ENCODE measurements around the gene ACP7. TPM values are rescaled to one million over a fixed set of nuclear protein-coding genes. Genes with fewer than 3 reads are reported as not detected.

Gene ACP7
- total and polyA plus RNA-seq, 9 of the 15 experiments (the other 6 are each of a cell fraction or from before 2014, with no cell fraction given) = not detected

DNA sequence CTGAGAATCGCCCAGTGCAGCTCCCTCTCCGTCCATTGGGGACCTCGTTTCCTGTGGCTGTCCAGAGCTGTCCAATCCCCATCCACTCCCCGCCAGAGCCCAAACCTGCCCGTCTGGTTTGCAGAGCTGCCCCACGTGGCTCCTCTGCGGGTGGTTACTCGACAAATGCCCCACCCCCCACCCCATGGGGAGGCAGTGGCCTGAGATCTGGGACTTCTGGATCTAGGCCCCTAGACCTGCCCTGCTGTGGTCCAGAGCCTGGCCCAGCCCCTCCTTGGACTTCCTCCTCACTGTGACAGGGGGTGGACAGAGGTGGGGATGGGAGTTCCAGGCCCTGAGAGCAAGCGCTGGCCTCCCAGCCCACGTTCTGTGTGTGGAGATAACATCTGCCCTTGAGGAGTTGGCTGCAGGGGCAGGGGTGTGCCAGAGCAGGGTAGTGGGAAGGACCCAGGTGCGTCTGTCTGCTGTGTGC lies 70.5 kb downstream of the ACP7 start (continued):
- TF ChIP-seq, protein P1, sequence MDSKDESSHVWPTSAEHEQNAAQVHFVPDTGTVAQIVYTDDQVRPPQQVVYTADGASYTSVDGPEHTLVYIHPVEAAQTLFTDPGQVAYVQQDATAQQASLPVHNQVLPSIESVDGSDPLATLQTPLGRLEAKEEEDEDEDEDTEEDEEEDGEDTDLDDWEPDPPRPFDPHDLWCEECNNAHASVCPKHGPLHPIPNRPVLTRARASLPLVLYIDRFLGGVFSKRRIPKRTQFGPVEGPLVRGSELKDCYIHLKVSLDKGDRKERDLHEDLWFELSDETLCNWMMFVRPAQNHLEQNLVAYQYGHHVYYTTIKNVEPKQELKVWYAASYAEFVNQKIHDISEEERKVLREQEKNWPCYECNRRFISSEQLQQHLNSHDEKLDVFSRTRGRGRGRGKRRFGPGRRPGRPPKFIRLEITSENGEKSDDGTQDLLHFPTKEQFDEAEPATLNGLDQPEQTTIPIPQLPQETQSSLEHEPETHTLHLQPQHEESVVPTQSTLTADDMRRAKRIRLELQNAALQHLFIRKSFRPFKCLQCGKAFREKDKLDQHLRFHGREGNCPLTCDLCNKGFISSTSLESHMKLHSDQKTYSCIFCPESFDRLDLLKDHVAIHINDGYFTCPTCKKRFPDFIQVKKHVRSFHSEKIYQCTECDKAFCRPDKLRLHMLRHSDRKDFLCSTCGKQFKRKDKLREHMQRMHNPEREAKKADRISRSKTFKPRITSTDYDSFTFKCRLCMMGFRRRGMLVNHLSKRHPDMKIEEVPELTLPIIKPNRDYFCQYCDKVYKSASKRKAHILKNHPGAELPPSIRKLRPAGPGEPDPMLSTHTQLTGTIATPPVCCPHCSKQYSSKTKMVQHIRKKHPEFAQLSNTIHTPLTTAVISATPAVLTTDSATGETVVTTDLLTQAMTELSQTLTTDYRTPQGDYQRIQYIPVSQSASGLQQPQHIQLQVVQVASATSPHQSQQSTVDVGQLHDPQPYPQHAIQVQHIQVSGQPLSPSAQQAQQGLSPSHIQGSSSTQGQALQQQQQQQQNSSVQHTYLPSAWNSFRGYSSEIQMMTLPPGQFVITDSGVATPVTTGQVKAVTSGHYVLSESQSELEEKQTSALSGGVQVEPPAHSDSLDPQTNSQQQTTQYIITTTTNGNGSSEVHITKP (IDR thresholded peaks at IDR 0.05; ENCODE audit: partially characterized antibody) = no peak
- no peak for TF ChIP-seq PTRF (tag; IDR thresholded peaks at IDR 0.05)
- TF ChIP-seq ZZZ3 (IDR thresholded peaks at IDR 0.05) = no peak
- TF ChIP-seq ZNF76 (CRISPR knock-in tag; IDR thresholded peaks at IDR 0.05; ENCODE audit: borderline replicate concordance) = no peak
- TF ChIP-seq, protein P2, sequence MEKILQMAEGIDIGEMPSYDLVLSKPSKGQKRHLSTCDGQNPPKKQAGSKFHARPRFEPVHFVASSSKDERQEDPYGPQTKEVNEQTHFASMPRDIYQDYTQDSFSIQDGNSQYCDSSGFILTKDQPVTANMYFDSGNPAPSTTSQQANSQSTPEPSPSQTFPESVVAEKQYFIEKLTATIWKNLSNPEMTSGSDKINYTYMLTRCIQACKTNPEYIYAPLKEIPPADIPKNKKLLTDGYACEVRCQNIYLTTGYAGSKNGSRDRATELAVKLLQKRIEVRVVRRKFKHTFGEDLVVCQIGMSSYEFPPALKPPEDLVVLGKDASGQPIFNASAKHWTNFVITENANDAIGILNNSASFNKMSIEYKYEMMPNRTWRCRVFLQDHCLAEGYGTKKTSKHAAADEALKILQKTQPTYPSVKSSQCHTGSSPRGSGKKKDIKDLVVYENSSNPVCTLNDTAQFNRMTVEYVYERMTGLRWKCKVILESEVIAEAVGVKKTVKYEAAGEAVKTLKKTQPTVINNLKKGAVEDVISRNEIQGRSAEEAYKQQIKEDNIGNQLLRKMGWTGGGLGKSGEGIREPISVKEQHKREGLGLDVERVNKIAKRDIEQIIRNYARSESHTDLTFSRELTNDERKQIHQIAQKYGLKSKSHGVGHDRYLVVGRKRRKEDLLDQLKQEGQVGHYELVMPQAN (IDR thresholded peaks at IDR 0.05; ENCODE audit: borderline replicate concordance) = no peak
- no peak for TF ChIP-seq ARNT (IDR thresholded peaks at IDR 0.05)
- no peak for TF ChIP-seq HNRNPUL1 (IDR thresholded peaks at IDR 0.05; ENCODE audit: low read length)
- no peak for TF ChIP-seq FOXA3 (CRISPR knock-in tag; conservative IDR thresholded peaks at IDR 0.05 in 1 of 2, IDR thresholded peaks at IDR 0.05 in 1 of 2)
- TF ChIP-seq ZBTB17 (CRISPR knock-in tag; IDR thresholded peaks at IDR 0.05) = no peak
- no peak for TF ChIP-seq PHF8 (IDR thresholded peaks at IDR 0.05; ENCODE audit: borderline replicate concordance, low read length)
- TF ChIP-seq RFX7 (CRISPR knock-in tag; IDR thresholded peaks at IDR 0.05) = no peak
- TF ChIP-seq ZNF75A (CRISPR knock-in tag; IDR thresholded peaks at IDR 0.05) = no peak
- TF ChIP-seq JUNB (CRISPR knock-in tag; conservative IDR thresholded peaks at IDR 0.05) = no peak
- TF ChIP-seq RAD51 (IDR thresholded peaks at IDR 0.05; ENCODE audit: borderline replicate concordance, low read depth) = peak; percentile 60; the same call in 1 of the 2 replicates
- TF ChIP-seq PCBP1 (IDR thresholded peaks at IDR 0.05; ENCODE audit: low read depth, low read length, poor library complexity, severe bottlenecking) = no peak
- TF ChIP-seq, protein P3, sequence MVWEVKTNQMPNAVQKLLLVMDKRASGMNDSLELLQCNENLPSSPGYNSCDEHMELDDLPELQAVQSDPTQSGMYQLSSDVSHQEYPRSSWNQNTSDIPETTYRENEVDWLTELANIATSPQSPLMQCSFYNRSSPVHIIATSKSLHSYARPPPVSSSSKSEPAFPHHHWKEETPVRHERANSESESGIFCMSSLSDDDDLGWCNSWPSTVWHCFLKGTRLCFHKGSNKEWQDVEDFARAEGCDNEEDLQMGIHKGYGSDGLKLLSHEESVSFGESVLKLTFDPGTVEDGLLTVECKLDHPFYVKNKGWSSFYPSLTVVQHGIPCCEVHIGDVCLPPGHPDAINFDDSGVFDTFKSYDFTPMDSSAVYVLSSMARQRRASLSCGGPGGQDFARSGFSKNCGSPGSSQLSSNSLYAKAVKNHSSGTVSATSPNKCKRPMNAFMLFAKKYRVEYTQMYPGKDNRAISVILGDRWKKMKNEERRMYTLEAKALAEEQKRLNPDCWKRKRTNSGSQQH (CRISPR knock-in tag; IDR thresholded peaks at IDR 0.05) = no peak
- TF ChIP-seq RBM15 (IDR thresholded peaks at IDR 0.05; ENCODE audit: insufficient read depth, low read length) = no peak
- TF ChIP-seq CBX8 (IDR thresholded peaks at IDR 0.05; ENCODE audit: borderline replicate concordance, extremely low read depth, low read depth, low read length, poor library complexity, severe bottlenecking) = no peak
- TF ChIP-seq, protein P4, sequence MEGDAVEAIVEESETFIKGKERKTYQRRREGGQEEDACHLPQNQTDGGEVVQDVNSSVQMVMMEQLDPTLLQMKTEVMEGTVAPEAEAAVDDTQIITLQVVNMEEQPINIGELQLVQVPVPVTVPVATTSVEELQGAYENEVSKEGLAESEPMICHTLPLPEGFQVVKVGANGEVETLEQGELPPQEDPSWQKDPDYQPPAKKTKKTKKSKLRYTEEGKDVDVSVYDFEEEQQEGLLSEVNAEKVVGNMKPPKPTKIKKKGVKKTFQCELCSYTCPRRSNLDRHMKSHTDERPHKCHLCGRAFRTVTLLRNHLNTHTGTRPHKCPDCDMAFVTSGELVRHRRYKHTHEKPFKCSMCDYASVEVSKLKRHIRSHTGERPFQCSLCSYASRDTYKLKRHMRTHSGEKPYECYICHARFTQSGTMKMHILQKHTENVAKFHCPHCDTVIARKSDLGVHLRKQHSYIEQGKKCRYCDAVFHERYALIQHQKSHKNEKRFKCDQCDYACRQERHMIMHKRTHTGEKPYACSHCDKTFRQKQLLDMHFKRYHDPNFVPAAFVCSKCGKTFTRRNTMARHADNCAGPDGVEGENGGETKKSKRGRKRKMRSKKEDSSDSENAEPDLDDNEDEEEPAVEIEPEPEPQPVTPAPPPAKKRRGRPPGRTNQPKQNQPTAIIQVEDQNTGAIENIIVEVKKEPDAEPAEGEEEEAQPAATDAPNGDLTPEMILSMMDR (IDR thresholded peaks at IDR 0.05 in 2 of 3, conservative IDR thresholded peaks at IDR 0.05 in 1 of 3; ENCODE audit: insufficient read depth in 2 of 3, low read depth in 1 of 3, low read length in 3 of 3) = 0 out of 6 replicates have a peak, but pooled peaks of 2 of the 3 experiments have one; percentile 19 to 28

All from K562 (cell line).